Activated CD8-positive, alpha-beta T cell treated with anti-CD3 and anti-CD28 coated beads for 36 hours (primary cell): ENCODE measurements around the gene WNT7B. TPM values are rescaled to one million over a fixed set of nuclear protein-coding genes. Genes with fewer than 3 reads are reported as not detected.

ENCODE experiments used
- ATAC-seq: fragments of 200-7000 bp; cut with Tn5 transposase; one replicate; pipeline ENCODE4 v1.10.0; 2021; ENCODE audit warnings: mild to moderate bottlenecking, moderate library complexity
- CTCF ChIA-PET: fragments of 350-600 bp; sonication (Branson Sonifier 250); formaldehyde crosslinking; loops from one replicate; lab custom pipeline; 2021; ENCODE audit warnings: antibody characterized with exemption; lab: Charles Lee
- POLR2A ChIA-PET: fragments of 350-600 bp; sonication (Branson Sonifier 250); formaldehyde crosslinking; loops from one replicate; lab custom pipeline; 2021; ENCODE audit warnings: antibody characterized with exemption; lab: Charles Lee
- DNase-seq: peaks from one replicate; pipeline ENCODE4 v3.0.0-alpha.2; 2020
- H3K27ac Mint-ChIP-seq: one replicate; pipeline ENCODE4 v1.8.0; 2021; ENCODE audit warnings: mild to moderate bottlenecking, mixed read lengths
- H3K27me3 Mint-ChIP-seq: one replicate; pipeline ENCODE4 v1.8.0; 2021; ENCODE audit warnings: mixed read lengths
- H3K36me3 Mint-ChIP-seq: one replicate; pipeline ENCODE4 v1.8.0; 2021; ENCODE audit warnings: low read depth, mixed read lengths
- H3K4me1 Mint-ChIP-seq: one replicate; pipeline ENCODE4 v1.8.0; 2021; ENCODE audit warnings: low read depth, mixed read lengths
- H3K4me3 Mint-ChIP-seq: one replicate; pipeline ENCODE4 v1.8.0; 2021; ENCODE audit warnings: mild to moderate bottlenecking, moderate library complexity, mixed read lengths
- H3K9me3 Mint-ChIP-seq: one replicate; pipeline ENCODE4 v1.8.0; 2021; ENCODE audit warnings: mixed read lengths
- intact Hi-C: fragments of 100-400 bp; cut with micrococcal nuclease; formaldehyde crosslinking; loops from one replicate; pipeline ENCODE4 v1.10.0; 2022
- total RNA-seq, 2 experiments: library from RNA; stranded (reverse); gene quantifications; one replicate each; pipeline ENCODE4 v1.2.3, GENCODE V29; 2021
- TF ChIP-seq, protein P1 (sequence below): fragments of 200-600 bp; IDR thresholded peaks from one replicate; pipeline ENCODE4 v1.8.0; 2022; ENCODE audit warnings: antibody characterized with exemption, mild to moderate bottlenecking

The WNT7B gene
- total RNA-seq, 2 experiments from 2014 or later: not detected

DNA sequence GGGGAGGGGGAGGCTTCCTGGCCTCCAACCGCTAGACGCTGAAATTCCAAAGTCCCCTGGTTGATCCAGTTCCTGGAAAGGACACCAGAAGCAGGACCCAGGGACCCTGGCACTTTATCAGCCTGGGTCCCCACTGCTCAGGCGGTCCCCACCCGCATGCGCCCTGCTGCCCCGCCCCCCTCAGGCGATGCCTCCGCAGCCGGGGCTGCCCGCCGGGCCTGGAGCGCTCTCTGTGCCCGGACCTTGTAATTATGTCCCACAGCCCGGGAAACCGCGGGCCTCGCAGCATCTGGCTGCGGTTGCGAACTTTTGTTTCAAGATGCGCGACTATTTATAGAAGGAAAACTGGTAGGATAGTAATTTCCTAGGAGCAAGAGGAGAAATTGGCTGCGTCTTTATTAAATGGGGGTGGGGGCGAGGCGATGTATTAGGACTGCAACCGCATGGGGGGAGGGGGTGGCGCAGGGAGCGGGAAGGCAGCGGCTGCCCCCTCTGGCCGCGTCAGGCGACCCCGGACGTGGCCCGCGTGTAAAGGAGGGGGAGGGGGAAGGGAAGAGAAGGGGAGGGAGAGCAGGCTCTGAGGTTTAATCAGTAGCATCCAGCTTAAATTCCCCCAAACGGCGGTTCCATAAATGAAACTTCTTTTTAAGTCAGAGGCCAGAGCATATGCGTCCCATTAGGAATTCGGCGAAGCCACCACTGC, 6.1 kb downstream of the WNT7B start:
- DNase-seq: no peak
- Mint-ChIP-seq H3K36me3 (no peaks in the 10 kb centered on the region), H3K9me3 (no peaks in the 10 kb centered on the region), H3K27ac (no peak overlapping the region), H3K27me3 (peaks cover 54% of the 10 kb centered on the region), H3K4me1 (peaks cover 3% of the 10 kb centered on the region), H3K4me3 (no peak overlapping the region)
- intact Hi-C loops: no loop called here
- POLR2A ChIA-PET: no interaction called here
- TF ChIP-seq, protein P1, sequence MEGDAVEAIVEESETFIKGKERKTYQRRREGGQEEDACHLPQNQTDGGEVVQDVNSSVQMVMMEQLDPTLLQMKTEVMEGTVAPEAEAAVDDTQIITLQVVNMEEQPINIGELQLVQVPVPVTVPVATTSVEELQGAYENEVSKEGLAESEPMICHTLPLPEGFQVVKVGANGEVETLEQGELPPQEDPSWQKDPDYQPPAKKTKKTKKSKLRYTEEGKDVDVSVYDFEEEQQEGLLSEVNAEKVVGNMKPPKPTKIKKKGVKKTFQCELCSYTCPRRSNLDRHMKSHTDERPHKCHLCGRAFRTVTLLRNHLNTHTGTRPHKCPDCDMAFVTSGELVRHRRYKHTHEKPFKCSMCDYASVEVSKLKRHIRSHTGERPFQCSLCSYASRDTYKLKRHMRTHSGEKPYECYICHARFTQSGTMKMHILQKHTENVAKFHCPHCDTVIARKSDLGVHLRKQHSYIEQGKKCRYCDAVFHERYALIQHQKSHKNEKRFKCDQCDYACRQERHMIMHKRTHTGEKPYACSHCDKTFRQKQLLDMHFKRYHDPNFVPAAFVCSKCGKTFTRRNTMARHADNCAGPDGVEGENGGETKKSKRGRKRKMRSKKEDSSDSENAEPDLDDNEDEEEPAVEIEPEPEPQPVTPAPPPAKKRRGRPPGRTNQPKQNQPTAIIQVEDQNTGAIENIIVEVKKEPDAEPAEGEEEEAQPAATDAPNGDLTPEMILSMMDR: no peak
- CTCF ChIA-PET: no interaction called here
- ATAC-seq: no peak

DNA sequence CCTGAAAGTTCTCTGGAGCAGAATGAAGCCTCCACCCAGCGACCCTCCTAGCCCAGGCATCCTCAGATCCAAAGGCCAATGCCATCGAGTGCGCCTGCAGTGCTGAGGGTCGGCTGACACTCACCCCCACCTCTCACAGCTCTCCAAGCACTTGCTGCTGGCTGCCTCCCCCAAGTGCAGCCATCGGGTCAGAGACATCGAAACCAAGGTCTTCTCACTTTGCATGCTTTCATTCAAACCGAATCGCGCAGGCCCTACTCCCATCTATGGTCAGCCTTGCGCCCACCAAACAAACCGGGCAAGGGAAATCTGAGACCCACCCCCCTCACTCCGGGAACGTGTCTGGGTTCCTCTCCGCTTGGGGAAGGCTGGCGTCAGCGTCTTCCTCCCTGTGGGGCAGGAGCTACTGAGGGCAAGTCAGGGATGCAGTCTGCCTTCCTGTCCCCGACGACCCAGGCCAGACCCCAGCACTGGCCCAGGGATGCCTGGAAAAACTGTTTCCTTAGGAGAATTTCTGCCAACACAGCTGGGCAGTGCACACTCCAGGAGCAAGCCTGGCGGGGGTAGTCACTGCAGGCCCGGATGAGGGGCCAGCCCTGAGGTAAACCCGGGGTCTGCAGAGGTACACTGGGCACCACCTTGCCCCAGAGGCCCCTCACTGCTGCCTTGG, 7.0 kb downstream of the WNT7B start:
- ChIA-PET CTCF (no interaction called here), POLR2A (no interaction called here)
- no peak overlapping the region for H3K4me3 Mint-ChIP-seq

DNA sequence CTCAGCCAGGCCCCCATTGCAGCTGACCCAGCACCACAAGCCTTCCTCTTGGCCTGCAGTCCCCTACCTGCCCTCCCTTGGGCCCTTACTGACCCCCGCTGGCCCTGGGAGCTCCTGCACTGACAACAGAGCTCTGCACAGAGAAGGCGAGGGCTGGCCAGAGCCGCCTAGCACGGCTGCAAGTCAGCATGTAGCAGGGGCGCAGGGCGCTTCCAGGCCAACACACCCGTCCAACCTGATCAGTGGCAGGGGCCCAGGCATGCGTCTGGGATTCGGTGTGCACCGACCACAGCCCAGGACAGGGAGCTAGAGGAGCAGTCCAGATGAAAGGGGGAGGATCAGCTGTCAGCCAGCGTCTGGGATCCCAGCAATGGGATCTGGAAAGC, 7.6 kb downstream of the WNT7B start:
- ChIA-PET CTCF (no interaction called here), POLR2A (no interaction called here)
- no peak for DNase-seq
- ATAC-seq: no peak
- Mint-ChIP-seq H3K4me3 (no peak overlapping the region), H3K9me3 (no peaks in the 10 kb centered on the region), H3K36me3 (no peaks in the 10 kb centered on the region), H3K4me1 (no peaks in the 10 kb centered on the region), H3K27ac (no peak overlapping the region), H3K27me3 (peaks cover 44% of the 10 kb centered on the region)
- TF ChIP-seq, protein P1: no peak
- intact Hi-C loops: no loop called here

More for the DNA sequence above, 7.0 kb downstream of the WNT7B start:
- TF ChIP-seq, protein P1: no peak
- intact Hi-C loops: no loop called here
- no peak for DNase-seq
- Mint-ChIP-seq H3K27me3 (peaks cover 49% of the 10 kb centered on the region), H3K4me1 (no peaks in the 10 kb centered on the region), H3K27ac (no peak overlapping the region), H3K9me3 (no peaks in the 10 kb centered on the region), H3K36me3 (no peaks in the 10 kb centered on the region)
- no peak for ATAC-seq

DNA sequence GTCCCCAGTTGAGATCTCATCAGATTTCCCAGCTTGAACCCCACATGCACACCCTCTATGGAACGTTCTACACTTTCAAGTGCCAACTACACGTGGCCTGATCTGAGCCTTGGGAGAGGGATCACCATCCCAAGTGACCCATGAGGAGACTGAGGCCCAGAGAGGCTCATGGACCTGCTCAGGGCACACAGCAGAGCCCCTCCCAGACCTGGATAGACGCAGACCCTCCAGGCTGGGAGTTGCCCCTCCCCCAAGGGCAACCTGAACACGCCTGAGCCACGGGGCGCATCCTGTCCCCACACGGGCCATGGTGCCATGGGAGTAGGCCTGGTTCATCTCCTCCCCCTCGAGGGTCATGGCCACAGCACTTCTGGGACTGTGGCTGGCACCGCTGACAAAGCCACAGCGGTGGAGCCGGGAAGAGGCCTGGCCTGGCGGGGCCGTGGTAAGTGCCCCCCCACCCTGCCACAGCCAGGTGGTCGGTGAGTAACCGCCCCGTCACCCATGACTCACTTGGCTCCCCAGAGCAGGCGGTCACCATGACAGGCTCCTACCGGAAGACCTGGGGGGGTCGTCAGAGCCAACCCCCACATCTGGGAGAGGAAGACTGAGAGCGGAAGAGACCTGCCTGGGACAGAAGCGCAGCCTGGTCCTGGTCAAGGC, 8.1 kb downstream of the WNT7B start:
- no peaks in the 10 kb centered on the region for H3K36me3 Mint-ChIP-seq
- H3K27me3 Mint-ChIP-seq: peaks cover 39% of the 10 kb centered on the region

More for the DNA sequence above, 8.1 kb downstream of the WNT7B start:
- H3K27ac Mint-ChIP-seq: no peak overlapping the region
- intact Hi-C loops: no loop called here
- no peaks in the 10 kb centered on the region for H3K9me3 Mint-ChIP-seq
- no peak overlapping the region for H3K4me3 Mint-ChIP-seq
- TF ChIP-seq, protein P1: no peak
- H3K4me1 Mint-ChIP-seq: no peaks in the 10 kb centered on the region
- no peak for ATAC-seq
- ChIA-PET CTCF (no interaction called here), POLR2A (no interaction called here)
- peak; percentile 27 for DNase-seq
